ENCODE measurements around the gene CCL8. TPM values are rescaled to one million over a fixed set of nuclear protein-coding genes. Genes with fewer than 3 reads are reported as not detected.

CCL8 gene
- total RNA-seq, 1 donor from 2014 or later, result not detected

- no peaks in the 10 kb centered on the region for H3K4me1 Mint-ChIP-seq (ENCODE audit: low read depth, unreplicated experiment)
- peaks cover 6% of the 10 kb centered on the region for H3K27me3 Mint-ChIP-seq (ENCODE audit: unreplicated experiment)
- peaks cover 5% of the 10 kb centered on the region for H3K9me3 Mint-ChIP-seq (ENCODE audit: unreplicated experiment)
- DNase-seq, result no peak
- H3K36me3 Mint-ChIP-seq (ENCODE audit: unreplicated experiment), result peaks cover 7% of the 10 kb centered on the region
- TF ChIP-seq, protein P1, sequence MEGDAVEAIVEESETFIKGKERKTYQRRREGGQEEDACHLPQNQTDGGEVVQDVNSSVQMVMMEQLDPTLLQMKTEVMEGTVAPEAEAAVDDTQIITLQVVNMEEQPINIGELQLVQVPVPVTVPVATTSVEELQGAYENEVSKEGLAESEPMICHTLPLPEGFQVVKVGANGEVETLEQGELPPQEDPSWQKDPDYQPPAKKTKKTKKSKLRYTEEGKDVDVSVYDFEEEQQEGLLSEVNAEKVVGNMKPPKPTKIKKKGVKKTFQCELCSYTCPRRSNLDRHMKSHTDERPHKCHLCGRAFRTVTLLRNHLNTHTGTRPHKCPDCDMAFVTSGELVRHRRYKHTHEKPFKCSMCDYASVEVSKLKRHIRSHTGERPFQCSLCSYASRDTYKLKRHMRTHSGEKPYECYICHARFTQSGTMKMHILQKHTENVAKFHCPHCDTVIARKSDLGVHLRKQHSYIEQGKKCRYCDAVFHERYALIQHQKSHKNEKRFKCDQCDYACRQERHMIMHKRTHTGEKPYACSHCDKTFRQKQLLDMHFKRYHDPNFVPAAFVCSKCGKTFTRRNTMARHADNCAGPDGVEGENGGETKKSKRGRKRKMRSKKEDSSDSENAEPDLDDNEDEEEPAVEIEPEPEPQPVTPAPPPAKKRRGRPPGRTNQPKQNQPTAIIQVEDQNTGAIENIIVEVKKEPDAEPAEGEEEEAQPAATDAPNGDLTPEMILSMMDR (IDR thresholded peaks at IDR 0.05; ENCODE audit: partially characterized antibody, unreplicated experiment), result no peak
- no peak within 1 kb of the TSS for H3K4me3 Mint-ChIP-seq (ENCODE audit: unreplicated experiment)
- H3K27ac Mint-ChIP-seq (ENCODE audit: unreplicated experiment), result no peak within 1 kb of the TSS
These were observed 37.0 kb downstream of the CCL8 start, which contains the start of gene CCL13 for GRCh38 chr17:34356194-34356593. Gene CCL13, plus strand, starts transcription at chr17:34356480. Its CDS starts 47 bp downstream, at chr17:34356527.

DNA sequence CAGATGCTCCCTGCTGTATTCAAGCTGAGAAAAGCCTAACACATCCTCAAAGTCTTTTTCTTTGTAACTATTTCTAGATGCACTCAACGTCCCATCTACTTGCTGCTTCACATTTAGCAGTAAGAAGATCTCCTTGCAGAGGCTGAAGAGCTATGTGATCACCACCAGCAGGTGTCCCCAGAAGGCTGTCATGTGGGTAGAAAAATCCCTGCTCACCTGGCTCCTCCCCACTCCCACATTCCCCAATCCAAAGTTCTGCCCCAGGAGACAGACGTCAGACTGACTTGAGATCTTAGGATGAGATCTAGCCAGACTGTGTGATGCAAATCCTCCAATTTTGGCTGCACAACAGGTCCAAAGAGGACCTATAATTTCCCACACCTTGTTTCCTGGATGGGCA is 38.2 kb downstream of the CCL8 start:
- DNase-seq, result no peak
- Mint-ChIP-seq H3K27ac (ENCODE audit: unreplicated experiment) (no peak overlapping the region), H3K4me1 (ENCODE audit: low read depth, unreplicated experiment) (peaks cover 9% of the 10 kb centered on the region), H3K27me3 (ENCODE audit: unreplicated experiment) (peaks cover 9% of the 10 kb centered on the region), H3K9me3 (ENCODE audit: unreplicated experiment) (peaks cover 7% of the 10 kb centered on the region), H3K36me3 (ENCODE audit: unreplicated experiment) (peaks cover 7% of the 10 kb centered on the region), H3K4me3 (ENCODE audit: unreplicated experiment) (no peak overlapping the region)
- TF ChIP-seq, protein P1 (IDR thresholded peaks at IDR 0.05; ENCODE audit: partially characterized antibody, unreplicated experiment), result no peak

DNA sequence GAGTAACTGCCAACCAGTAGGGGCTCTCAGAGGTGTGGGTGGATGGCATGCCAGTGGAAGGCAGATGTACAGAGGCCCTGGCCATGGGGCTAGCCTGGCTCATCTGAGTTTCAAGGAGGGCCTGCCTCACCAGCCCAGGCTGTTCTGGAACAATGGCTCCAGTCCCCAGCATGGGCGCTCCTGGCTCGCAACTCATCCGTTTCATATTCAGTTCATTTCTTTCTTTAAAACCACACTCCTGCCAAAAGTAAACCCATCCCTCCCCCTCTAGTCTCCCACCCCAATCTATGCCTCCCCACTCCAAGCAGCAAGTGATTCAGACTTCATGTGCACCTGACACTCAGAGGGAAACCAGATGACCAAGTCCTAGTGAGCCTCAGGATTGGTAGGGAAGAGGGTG is 39.4 kb downstream of the CCL8 start:
- H3K36me3 Mint-ChIP-seq (ENCODE audit: unreplicated experiment), result peaks cover 4% of the 10 kb centered on the region
- DNase-seq, result no peak
- peaks cover 8% of the 10 kb centered on the region for H3K9me3 Mint-ChIP-seq (ENCODE audit: unreplicated experiment)
- H3K27me3 Mint-ChIP-seq (ENCODE audit: unreplicated experiment), result peaks cover 7% of the 10 kb centered on the region
- H3K4me3 Mint-ChIP-seq (ENCODE audit: unreplicated experiment), result no peak overlapping the region
- TF ChIP-seq, protein P1 (IDR thresholded peaks at IDR 0.05; ENCODE audit: partially characterized antibody, unreplicated experiment), result no peak
- H3K4me1 Mint-ChIP-seq (ENCODE audit: low read depth, unreplicated experiment), result peaks cover 10% of the 10 kb centered on the region
- no peak overlapping the region for H3K27ac Mint-ChIP-seq (ENCODE audit: unreplicated experiment)

DNA sequence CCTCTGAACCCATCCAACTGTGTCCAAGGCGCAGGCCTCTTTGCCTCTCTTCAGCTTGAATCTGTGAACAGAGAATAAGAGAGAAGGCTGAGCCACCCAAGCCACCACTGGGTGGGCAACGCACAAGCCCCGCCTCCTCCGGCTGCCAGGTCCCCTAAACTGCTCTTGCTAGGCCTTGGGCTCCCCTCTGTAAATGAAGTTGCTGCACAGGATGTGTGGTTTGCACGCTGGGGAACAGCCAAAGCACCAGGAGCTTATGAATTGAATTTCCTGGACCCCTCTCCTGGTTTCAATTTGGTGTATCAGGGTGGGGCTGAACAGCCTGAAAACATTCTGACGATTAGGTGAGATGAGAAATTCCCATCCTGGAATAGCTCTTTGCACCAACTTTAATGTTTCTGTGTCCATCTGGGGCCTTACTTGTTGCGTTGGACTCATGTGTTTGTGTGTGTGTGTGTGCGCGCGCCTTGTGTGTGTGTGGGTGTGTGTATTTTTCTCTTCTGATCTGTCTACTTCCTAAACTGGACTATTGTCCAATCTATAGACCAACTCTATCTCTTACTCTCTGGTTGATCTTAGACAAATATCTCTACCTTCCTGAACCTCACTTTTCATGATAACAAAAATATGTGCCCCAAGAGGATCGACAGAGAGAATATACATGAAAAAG is 41.5 kb downstream of the CCL8 start:
- TF ChIP-seq, protein P1 (IDR thresholded peaks at IDR 0.05; ENCODE audit: partially characterized antibody, unreplicated experiment), result no peak
- no peaks in the 10 kb centered on the region for H3K36me3 Mint-ChIP-seq (ENCODE audit: unreplicated experiment)
- no peak overlapping the region for H3K4me3 Mint-ChIP-seq (ENCODE audit: unreplicated experiment)
- H3K27me3 Mint-ChIP-seq (ENCODE audit: unreplicated experiment), result peaks cover 7% of the 10 kb centered on the region
- H3K27ac Mint-ChIP-seq (ENCODE audit: unreplicated experiment), result no peak overlapping the region
- no peak for DNase-seq
- peaks cover 4% of the 10 kb centered on the region for H3K9me3 Mint-ChIP-seq (ENCODE audit: unreplicated experiment)
- peaks cover 10% of the 10 kb centered on the region for H3K4me1 Mint-ChIP-seq (ENCODE audit: low read depth, unreplicated experiment)

DNA sequence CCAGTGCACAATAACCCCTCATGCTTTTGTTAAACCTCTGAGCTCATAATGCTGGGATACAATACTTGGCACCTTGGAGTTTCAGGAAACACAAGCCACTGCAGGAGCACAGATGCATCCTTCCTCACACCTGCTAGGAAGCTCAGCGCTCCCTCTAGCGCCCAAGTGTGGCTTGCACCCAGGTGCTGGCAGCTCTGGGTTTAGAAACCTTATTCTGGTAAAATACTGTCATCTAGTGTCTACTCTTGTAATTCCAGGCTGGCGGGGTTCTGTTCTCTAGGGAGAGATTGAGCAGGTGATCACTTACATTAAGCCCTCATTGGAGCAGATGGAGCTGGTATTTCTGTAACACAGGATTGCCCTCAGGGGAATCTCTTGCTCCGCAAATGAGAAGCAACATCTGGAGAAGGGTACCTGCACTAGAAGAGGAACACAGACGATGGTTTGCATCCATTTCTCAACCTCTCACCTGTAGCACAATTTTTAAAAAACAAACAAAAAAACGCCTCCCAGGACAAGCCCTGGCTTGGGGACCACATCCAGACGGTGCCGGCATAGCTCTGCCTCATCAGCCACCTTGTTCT is 42.3 kb downstream of the CCL8 start:
- Mint-ChIP-seq H3K9me3 (ENCODE audit: unreplicated experiment) (peaks cover 4% of the 10 kb centered on the region), H3K27me3 (ENCODE audit: unreplicated experiment) (peaks cover 5% of the 10 kb centered on the region), H3K36me3 (ENCODE audit: unreplicated experiment) (no peaks in the 10 kb centered on the region), H3K4me1 (ENCODE audit: low read depth, unreplicated experiment) (peaks cover 10% of the 10 kb centered on the region), H3K4me3 (ENCODE audit: unreplicated experiment) (no peak overlapping the region), H3K27ac (ENCODE audit: unreplicated experiment) (peak overlapping the region; percentile 15)
- peak; percentile 91 for DNase-seq
- TF ChIP-seq, protein P1 (IDR thresholded peaks at IDR 0.05; ENCODE audit: partially characterized antibody, unreplicated experiment), result peak; percentile 86

All from glutamatergic neuron (in vitro differentiated cells).